ENCODE results near the gene CA11.

DNA sequence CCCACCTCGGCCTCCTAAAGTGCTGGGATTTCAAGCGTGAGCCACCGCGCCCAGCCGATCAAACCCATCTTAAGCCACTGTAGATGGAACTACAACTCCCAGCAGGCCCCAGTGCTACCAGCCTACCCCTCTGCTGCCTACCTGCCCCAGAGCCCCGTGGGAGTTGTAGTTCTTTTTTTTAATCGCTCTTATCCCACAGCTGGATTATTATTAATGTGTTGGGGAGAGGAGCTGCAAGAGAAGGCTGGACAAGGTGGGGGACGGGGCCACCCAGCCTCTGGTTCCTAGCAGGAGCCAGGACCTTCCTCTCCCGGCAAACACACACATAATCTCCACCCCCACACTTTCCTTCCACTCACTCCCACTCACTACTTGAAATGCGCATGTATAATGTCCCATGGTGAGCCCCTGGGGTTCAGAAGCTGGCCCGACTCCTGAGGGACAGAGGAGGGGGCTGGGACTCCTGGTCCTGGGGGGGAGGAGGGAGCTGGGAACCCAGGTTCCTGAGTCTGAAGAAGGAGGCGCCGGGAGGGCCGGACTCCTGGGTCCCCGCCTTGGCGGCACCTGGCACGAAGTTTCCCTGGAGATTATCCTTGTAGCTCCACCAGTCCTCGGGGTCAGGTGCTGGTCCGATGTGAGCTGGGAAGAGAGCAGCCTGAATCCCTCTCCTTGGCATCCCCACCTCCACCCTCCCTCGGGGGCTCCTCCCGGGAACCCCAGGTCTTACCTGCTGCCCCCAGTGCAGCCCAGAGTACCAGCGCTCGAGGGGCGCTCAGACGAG, 958 bp downstream of the CA11 start:
- TF ChIP-seq ZNF263 (CRISPR knock-in tag; IDR thresholded peaks at IDR 0.05; ENCODE audit: borderline replicate concordance) (no peak), JUNB (CRISPR knock-in tag; conservative IDR thresholded peaks at IDR 0.05) (no peak), SP1 (CRISPR knock-in tag; IDR thresholded peaks at IDR 0.05) (no peak), NFATC3 (IDR thresholded peaks at IDR 0.05) (no peak), HNRNPL (IDR thresholded peaks at IDR 0.05; ENCODE audit: low read depth, low read length) (no peak), POLR2A (conservative IDR thresholded peaks at IDR 0.05) (no peak), FOSL1 (tag; conservative IDR thresholded peaks at IDR 0.05) (0 out of 2 replicates have a peak, but pooled peaks have one; percentile 14), MCM7 (IDR thresholded peaks at IDR 0.05) (no peak)
- TF ChIP-seq, protein P1, sequence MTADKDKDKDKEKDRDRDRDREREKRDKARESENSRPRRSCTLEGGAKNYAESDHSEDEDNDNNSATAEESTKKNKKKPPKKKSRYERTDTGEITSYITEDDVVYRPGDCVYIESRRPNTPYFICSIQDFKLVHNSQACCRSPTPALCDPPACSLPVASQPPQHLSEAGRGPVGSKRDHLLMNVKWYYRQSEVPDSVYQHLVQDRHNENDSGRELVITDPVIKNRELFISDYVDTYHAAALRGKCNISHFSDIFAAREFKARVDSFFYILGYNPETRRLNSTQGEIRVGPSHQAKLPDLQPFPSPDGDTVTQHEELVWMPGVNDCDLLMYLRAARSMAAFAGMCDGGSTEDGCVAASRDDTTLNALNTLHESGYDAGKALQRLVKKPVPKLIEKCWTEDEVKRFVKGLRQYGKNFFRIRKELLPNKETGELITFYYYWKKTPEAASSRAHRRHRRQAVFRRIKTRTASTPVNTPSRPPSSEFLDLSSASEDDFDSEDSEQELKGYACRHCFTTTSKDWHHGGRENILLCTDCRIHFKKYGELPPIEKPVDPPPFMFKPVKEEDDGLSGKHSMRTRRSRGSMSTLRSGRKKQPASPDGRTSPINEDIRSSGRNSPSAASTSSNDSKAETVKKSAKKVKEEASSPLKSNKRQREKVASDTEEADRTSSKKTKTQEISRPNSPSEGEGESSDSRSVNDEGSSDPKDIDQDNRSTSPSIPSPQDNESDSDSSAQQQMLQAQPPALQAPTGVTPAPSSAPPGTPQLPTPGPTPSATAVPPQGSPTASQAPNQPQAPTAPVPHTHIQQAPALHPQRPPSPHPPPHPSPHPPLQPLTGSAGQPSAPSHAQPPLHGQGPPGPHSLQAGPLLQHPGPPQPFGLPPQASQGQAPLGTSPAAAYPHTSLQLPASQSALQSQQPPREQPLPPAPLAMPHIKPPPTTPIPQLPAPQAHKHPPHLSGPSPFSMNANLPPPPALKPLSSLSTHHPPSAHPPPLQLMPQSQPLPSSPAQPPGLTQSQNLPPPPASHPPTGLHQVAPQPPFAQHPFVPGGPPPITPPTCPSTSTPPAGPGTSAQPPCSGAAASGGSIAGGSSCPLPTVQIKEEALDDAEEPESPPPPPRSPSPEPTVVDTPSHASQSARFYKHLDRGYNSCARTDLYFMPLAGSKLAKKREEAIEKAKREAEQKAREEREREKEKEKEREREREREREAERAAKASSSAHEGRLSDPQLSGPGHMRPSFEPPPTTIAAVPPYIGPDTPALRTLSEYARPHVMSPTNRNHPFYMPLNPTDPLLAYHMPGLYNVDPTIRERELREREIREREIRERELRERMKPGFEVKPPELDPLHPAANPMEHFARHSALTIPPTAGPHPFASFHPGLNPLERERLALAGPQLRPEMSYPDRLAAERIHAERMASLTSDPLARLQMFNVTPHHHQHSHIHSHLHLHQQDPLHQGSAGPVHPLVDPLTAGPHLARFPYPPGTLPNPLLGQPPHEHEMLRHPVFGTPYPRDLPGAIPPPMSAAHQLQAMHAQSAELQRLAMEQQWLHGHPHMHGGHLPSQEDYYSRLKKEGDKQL (CRISPR knock-in tag; IDR thresholded peaks at IDR 0.05; ENCODE audit: borderline replicate concordance), result no peak
- TF ChIP-seq, protein P2, sequence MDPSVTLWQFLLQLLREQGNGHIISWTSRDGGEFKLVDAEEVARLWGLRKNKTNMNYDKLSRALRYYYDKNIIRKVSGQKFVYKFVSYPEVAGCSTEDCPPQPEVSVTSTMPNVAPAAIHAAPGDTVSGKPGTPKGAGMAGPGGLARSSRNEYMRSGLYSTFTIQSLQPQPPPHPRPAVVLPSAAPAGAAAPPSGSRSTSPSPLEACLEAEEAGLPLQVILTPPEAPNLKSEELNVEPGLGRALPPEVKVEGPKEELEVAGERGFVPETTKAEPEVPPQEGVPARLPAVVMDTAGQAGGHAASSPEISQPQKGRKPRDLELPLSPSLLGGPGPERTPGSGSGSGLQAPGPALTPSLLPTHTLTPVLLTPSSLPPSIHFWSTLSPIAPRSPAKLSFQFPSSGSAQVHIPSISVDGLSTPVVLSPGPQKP (CRISPR knock-in tag; IDR thresholded peaks at IDR 0.05), result no peak
- TF ChIP-seq, protein P3, sequence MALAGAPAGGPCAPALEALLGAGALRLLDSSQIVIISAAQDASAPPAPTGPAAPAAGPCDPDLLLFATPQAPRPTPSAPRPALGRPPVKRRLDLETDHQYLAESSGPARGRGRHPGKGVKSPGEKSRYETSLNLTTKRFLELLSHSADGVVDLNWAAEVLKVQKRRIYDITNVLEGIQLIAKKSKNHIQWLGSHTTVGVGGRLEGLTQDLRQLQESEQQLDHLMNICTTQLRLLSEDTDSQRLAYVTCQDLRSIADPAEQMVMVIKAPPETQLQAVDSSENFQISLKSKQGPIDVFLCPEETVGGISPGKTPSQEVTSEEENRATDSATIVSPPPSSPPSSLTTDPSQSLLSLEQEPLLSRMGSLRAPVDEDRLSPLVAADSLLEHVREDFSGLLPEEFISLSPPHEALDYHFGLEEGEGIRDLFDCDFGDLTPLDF (CRISPR knock-in tag; IDR thresholded peaks at IDR 0.05), result no peak
- TF ChIP-seq, protein P4, sequence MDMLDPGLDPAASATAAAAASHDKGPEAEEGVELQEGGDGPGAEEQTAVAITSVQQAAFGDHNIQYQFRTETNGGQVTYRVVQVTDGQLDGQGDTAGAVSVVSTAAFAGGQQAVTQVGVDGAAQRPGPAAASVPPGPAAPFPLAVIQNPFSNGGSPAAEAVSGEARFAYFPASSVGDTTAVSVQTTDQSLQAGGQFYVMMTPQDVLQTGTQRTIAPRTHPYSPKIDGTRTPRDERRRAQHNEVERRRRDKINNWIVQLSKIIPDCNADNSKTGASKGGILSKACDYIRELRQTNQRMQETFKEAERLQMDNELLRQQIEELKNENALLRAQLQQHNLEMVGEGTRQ (CRISPR knock-in tag; IDR thresholded peaks at IDR 0.05), result no peak
- TF ChIP-seq, protein P5, sequence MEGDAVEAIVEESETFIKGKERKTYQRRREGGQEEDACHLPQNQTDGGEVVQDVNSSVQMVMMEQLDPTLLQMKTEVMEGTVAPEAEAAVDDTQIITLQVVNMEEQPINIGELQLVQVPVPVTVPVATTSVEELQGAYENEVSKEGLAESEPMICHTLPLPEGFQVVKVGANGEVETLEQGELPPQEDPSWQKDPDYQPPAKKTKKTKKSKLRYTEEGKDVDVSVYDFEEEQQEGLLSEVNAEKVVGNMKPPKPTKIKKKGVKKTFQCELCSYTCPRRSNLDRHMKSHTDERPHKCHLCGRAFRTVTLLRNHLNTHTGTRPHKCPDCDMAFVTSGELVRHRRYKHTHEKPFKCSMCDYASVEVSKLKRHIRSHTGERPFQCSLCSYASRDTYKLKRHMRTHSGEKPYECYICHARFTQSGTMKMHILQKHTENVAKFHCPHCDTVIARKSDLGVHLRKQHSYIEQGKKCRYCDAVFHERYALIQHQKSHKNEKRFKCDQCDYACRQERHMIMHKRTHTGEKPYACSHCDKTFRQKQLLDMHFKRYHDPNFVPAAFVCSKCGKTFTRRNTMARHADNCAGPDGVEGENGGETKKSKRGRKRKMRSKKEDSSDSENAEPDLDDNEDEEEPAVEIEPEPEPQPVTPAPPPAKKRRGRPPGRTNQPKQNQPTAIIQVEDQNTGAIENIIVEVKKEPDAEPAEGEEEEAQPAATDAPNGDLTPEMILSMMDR (IDR thresholded peaks at IDR 0.05 in 2 of 3, conservative IDR thresholded peaks at IDR 0.05 in 1 of 3; ENCODE audit: insufficient read depth in 2 of 3, low read depth in 1 of 3, low read length in 3 of 3), result no peak; a peak in 1 of 6 replicates

Data from K562 (cell line).